Sciatic nerve (tissue), 2 donors: ENCODE measurements around the gene LZTS2. TPM values are rescaled to one million over a fixed set of nuclear protein-coding genes. Genes with fewer than 3 reads are reported as not detected.

Experiments used
- ATAC-seq: fragments of 200-7000 bp; cut with Tn5 transposase; one replicate; pipeline ENCODE4 v1.9.1; 2020; ENCODE audit warnings: mild to moderate bottlenecking, moderate library complexity
- DNase-seq: peaks from one replicate; pipeline ENCODE4 v3.0.0-alpha.2; 2020; ENCODE audit warnings: low spot score
- intact Hi-C: fragments of 100-400 bp; cut with DNase I; formaldehyde crosslinking; loops from one replicate; pipeline ENCODE4 v1.14.2; 2022
- total RNA-seq: library from RNA; stranded (reverse); fragmentation: NEBNext Ultra II Directional; extraction: Animal tissue kit (Norgen Biotek cat#: 25700); gene quantifications from one replicate; pipeline ENCODE4 v1.2.1, GENCODE V29; 2021
- donor health status: DM: no; HTN: no; CAD: no.
- donor health status: DM: no; HTN: no; CAD: no.

Gene LZTS2
- total RNA-seq, 1 donor from 2014 or later, result 78.6 TPM

- no peak for ATAC-seq
- no peak for DNase-seq
- intact Hi-C loops, result no loop called here
These were observed 4.4 kb upstream of the LZTS2 start for GRCh38 chr10:100995181-100995580.

GRCh38 chr10:100996678-100997359, 2.8 kb upstream of the LZTS2 start:
- DNase-seq, result no peak
- intact Hi-C loops, result no loop called here
- ATAC-seq, result no peak

GRCh38 chr10:100997360-100998182, 2.0 kb upstream of the LZTS2 start:
- DNase-seq (peak; percentile 91), ATAC-seq (peak; percentile 58)
- intact Hi-C loops, result no loop called here

GRCh38 chr10:100998183-100998990, 1.2 kb upstream of the LZTS2 start:
- ATAC-seq, result peak; percentile 74
- peak; percentile 92 for DNase-seq
- intact Hi-C loops, result no loop called here

GRCh38 chr10:100998991-100999741, 442 bp upstream of the LZTS2 start:
- peak; percentile 91 for DNase-seq
- intact Hi-C loops, result no loop called here

GRCh38 chr10:101000127-101000914, 713 bp downstream of the LZTS2 start:
- intact Hi-C loops, result no loop called here
- DNase-seq (no peak), ATAC-seq (no peak)

More at GRCh38 chr10:100998991-100999741, 442 bp upstream of the LZTS2 start:
- ATAC-seq, result peak; percentile 68

- DNase-seq, result peak; percentile 94
- ATAC-seq, result peak; percentile 67
- intact Hi-C loops, result no loop called here
These were observed 1.5 kb downstream of the LZTS2 start for GRCh38 chr10:101000915-101001658.

GRCh38 chr10:101001659-101002035, 2.0 kb downstream of the LZTS2 start:
- intact Hi-C loops, result no loop called here
- ATAC-seq (no peak), DNase-seq (no peak)

GRCh38 chr10:101002456-101002855, 2.8 kb downstream of the LZTS2 start:
- DNase-seq (no peak), ATAC-seq (no peak)
- intact Hi-C loops, result no loop called here

GRCh38 chr10:101003639-101004206, 4.1 kb downstream of the LZTS2 start:
- intact Hi-C loops, result no loop called here
- ATAC-seq, result no peak
- no peak for DNase-seq

- intact Hi-C loops, result no loop called here
- no peak for DNase-seq
- ATAC-seq, result no peak
These were observed 5.8 kb downstream of the LZTS2 start for GRCh38 chr10:101005361-101005760.

- intact Hi-C loops, result no loop called here
- DNase-seq (no peak), ATAC-seq (no peak)
These were observed 6.4 kb downstream of the LZTS2 start for GRCh38 chr10:101005869-101006567.

- DNase-seq (no peak), ATAC-seq (peak; percentile 47)
- intact Hi-C loops, result no loop called here
These were observed 7.0 kb downstream of the LZTS2 start for GRCh38 chr10:101006593-101007098.

GRCh38 chr10:101007099-101007711, 7.6 kb downstream of the LZTS2 start:
- DNase-seq, result no peak
- intact Hi-C loops, result no loop called here
- peak; percentile 33 for ATAC-seq

- DNase-seq, result no peak
- intact Hi-C loops, result no loop called here
- no peak for ATAC-seq
These were observed 8.6 kb downstream of the LZTS2 start for GRCh38 chr10:101007915-101008822.
